HAP-1 (cell line): Measurements from ENCODE around the gene VEGFB.

Source experiments
- DNase-seq, 2 experiments: peaks; one replicate each; pipeline ENCODE4 v3.0.0-alpha.2; 2016 to 2020; ENCODE audit warnings: low spot score in 2 of 2
- H3K27me3 ChIP-seq: fragments of 250-450 bp; sonication (Bioruptor Pico); 2 replicates; pipeline ENCODE4 v1.5.1; 2020; ENCODE audit warnings: low read depth, mild to moderate bottlenecking, moderate library complexity
- H3K36me3 ChIP-seq: fragments of 250-450 bp; sonication (Bioruptor Pico); replicated peaks from 2 replicates; pipeline ENCODE4 v1.5.1; 2020; ENCODE audit warnings: mild to moderate bottlenecking
- H3K4me1 ChIP-seq: fragments of 250-450 bp; sonication (Bioruptor Pico); 2 replicates; pipeline ENCODE4 v1.5.1; 2020; ENCODE audit warnings: mild to moderate bottlenecking
- H3K4me3 ChIP-seq: fragments of 250-450 bp; sonication (Bioruptor Pico); 2 replicates; pipeline ENCODE4 v1.5.1; 2020; ENCODE audit warnings: mild to moderate bottlenecking, moderate library complexity
- H3K9me3 ChIP-seq: fragments of 250-450 bp; sonication (Bioruptor Pico); 2 replicates; pipeline ENCODE4 v1.5.1; 2020; ENCODE audit warnings: mild to moderate bottlenecking, moderate library complexity
- in situ Hi-C: fragments of 300-500 bp; cut with MboI; formaldehyde crosslinking; loops from 3 replicates; pipeline ENCODE4 v1.14.3; 2020; ENCODE audit warnings: low sequenced_read_pairs, inconsistent platforms, mixed read lengths

The VEGFB gene

GRCh38 chr11:64233913-64234586, at the start of gene VEGFB:
TSS of gene VEGFB (plus strand) at chr11:64234584. CDS start at chr11:64234834, 250 bp downstream.
- in situ Hi-C loops = no loop called here
- Histone ChIP-seq H3K9me3 (no peaks in the 10 kb centered on the region), H3K4me1 (peaks cover 14% of the 10 kb centered on the region), H3K36me3 (peaks cover 12% of the 10 kb centered on the region), H3K27me3 (no peaks in the 10 kb centered on the region), H3K4me3 (peak within 1 kb of the TSS; percentile 48)
- peak; percentile 43 to 75 for DNase-seq

DNA sequence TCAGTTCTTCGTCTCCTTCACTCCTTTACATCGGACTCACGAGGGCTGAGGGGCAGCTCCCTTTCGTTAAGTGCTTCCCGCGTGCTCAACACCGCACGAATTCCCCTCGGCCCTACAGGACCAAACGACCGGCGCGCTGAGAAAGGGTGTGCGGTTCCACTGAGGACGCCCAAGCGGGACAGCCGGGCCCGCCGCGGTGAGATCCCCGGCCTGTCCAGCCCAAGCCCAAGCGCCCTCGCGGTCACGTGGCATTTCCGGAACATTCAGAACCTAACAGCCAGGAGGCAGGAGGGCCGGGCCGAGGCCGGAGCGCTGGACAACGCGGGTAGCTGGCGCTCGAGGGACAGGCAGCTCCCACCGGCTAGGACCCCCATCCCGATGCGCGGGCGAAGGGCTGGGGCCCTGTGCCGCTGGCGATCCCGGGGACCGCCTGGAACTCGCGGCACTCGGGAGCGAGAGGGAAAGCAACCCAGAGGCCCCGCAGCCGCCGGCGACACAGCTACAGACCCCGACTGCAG, 49.1 kb upstream of the VEGFB start:
- no peak for DNase-seq
- no peaks in the 10 kb centered on the region for H3K9me3 ChIP-seq
- peaks cover 34% of the 10 kb centered on the region for H3K4me1 ChIP-seq

GRCh38 chr11:64185693-64186491, 48.5 kb upstream of the VEGFB start, which contains the start of gene STIP1:
TSS of gene STIP1 (plus strand) at chr11:64186171. CDS start at chr11:64186262, 91 bp downstream.
- H3K9me3 ChIP-seq = no peaks in the 10 kb centered on the region
- peaks cover 32% of the 10 kb centered on the region for H3K36me3 ChIP-seq
- H3K4me1 ChIP-seq = peaks cover 34% of the 10 kb centered on the region
- in situ Hi-C loops = no loop called here
- no peaks in the 10 kb centered on the region for H3K27me3 ChIP-seq
- H3K4me3 ChIP-seq = peak within 1 kb of the TSS; percentile 75
- DNase-seq = peak; percentile 99 to 100

More for the DNA sequence above, 49.1 kb upstream of the VEGFB start:
- H3K4me3 ChIP-seq = peak overlapping the region; percentile 75
- no peaks in the 10 kb centered on the region for H3K27me3 ChIP-seq
- in situ Hi-C loops = no loop called here
- peaks cover 25% of the 10 kb centered on the region for H3K36me3 ChIP-seq

GRCh38 chr11:64186492-64187165, 47.8 kb upstream of the VEGFB start:
- peaks cover 29% of the 10 kb centered on the region for H3K4me1 ChIP-seq
- H3K9me3 ChIP-seq = no peaks in the 10 kb centered on the region
- in situ Hi-C loops = no loop called here
- peak; percentile 21 to 63 for DNase-seq
- no peak overlapping the region for H3K4me3 ChIP-seq
- no peaks in the 10 kb centered on the region for H3K27me3 ChIP-seq
- H3K36me3 ChIP-seq = peaks cover 39% of the 10 kb centered on the region

GRCh38 chr11:64192434-64192833, 42.0 kb upstream of the VEGFB start:
- in situ Hi-C loops = no loop called here
- no peak overlapping the region for H3K4me3 ChIP-seq
- H3K27me3 ChIP-seq = no peaks in the 10 kb centered on the region
- DNase-seq = no peak
- H3K4me1 ChIP-seq = no peaks in the 10 kb centered on the region
- H3K9me3 ChIP-seq = no peaks in the 10 kb centered on the region
- peaks cover 90% of the 10 kb centered on the region for H3K36me3 ChIP-seq

DNA sequence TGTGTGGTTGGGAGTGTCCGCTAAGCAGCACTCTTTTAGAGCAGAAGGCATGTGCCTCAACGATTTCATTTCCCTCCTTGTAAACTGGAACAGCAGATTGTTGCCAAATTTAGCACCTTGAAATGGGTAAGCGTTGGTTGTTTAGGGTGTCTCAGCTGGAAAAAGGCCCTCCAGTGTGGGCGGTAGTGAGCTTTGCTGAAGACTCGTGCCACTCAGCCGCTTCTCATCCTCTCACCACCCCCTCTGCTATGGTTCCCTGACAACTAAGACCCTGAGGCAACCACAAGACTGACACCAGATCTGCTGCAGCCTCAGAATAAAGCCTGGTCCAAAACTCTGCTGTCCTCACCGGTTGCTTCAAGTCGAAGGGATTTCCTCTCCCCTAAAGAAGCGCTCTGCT, 37.8 kb upstream of the VEGFB start:
- H3K4me3 ChIP-seq = no peak overlapping the region
- no peaks in the 10 kb centered on the region for H3K27me3 ChIP-seq
- H3K4me1 ChIP-seq = no peaks in the 10 kb centered on the region
- H3K9me3 ChIP-seq = no peaks in the 10 kb centered on the region
- H3K36me3 ChIP-seq = peaks cover 97% of the 10 kb centered on the region
- in situ Hi-C loops = no loop called here
- DNase-seq = no peak

GRCh38 chr11:64198511-64198910, 35.9 kb upstream of the VEGFB start:
- Histone ChIP-seq H3K27me3 (no peaks in the 10 kb centered on the region), H3K4me1 (no peaks in the 10 kb centered on the region), H3K36me3 (peaks cover 96% of the 10 kb centered on the region), H3K4me3 (no peak overlapping the region), H3K9me3 (no peaks in the 10 kb centered on the region)
- no peak for DNase-seq
- in situ Hi-C loops = no loop called here

DNA sequence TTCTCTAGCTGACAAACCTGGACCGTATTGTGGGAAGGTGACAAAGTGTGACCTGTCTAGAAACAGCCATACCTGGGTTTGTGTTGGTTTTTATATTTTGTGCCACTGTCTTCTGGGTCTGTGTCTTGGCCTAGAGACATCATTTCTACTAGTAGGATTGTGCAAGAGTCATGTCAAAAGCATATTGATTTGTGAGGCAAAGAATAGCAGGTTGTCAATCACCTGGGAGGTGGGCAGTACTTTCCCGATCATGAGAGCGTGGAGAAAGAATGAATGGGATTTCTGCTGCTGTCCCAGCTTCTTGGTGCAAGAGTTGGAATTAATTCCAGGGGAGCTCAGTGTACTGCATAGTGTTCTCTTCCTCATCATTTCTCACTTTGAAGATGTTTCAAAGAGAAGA, 32.8 kb upstream of the VEGFB start:
- Histone ChIP-seq H3K36me3 (peaks cover 96% of the 10 kb centered on the region), H3K27me3 (no peaks in the 10 kb centered on the region), H3K9me3 (no peaks in the 10 kb centered on the region), H3K4me1 (no peaks in the 10 kb centered on the region), H3K4me3 (no peak overlapping the region)
- in situ Hi-C loops = no loop called here
- no peak for DNase-seq

GRCh38 chr11:64202992-64203391, 31.4 kb upstream of the VEGFB start:
- in situ Hi-C loops = no loop called here
- DNase-seq = no peak
- H3K9me3 ChIP-seq = no peaks in the 10 kb centered on the region

DNA sequence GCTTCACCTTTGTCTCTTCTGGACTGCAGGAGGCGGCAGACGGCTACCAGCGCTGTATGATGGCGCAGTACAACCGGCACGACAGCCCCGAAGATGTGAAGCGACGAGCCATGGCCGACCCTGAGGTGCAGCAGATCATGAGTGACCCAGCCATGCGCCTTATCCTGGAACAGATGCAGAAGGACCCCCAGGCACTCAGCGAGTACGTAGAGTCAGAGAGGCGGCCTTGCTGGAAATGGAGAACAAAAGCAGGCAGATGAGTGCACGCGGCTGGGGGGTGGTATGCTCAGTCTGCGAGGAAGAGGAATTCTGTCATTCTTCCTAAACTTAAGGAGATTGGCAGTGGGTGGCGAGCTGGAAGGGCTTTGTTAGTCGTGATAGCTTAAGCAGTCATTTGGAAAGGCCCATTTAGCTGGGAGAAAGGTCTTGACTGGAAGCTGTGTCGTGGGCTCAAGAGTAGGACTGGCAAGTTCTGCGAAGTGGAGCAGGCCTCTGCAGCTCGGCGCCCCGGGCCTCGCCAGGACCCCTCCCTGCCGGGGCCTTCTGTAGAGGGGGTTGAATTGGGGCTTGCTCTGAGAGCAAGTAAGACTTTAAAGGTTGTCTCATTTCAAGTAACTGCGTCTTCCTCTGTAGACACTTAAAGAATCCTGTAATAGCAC, 30.8 kb upstream of the VEGFB start:
- H3K4me1 ChIP-seq = no peaks in the 10 kb centered on the region
- no peaks in the 10 kb centered on the region for H3K27me3 ChIP-seq
- no peak for DNase-seq
- in situ Hi-C loops = no loop called here
- peaks cover 85% of the 10 kb centered on the region for H3K36me3 ChIP-seq
- no peak overlapping the region for H3K4me3 ChIP-seq
- no peaks in the 10 kb centered on the region for H3K9me3 ChIP-seq

More at GRCh38 chr11:64202992-64203391, 31.4 kb upstream of the VEGFB start:
- H3K4me3 ChIP-seq = no peak overlapping the region
- peaks cover 90% of the 10 kb centered on the region for H3K36me3 ChIP-seq
- no peaks in the 10 kb centered on the region for H3K27me3 ChIP-seq
- H3K4me1 ChIP-seq = no peaks in the 10 kb centered on the region

- Histone ChIP-seq H3K4me1 (no peaks in the 10 kb centered on the region), H3K9me3 (no peaks in the 10 kb centered on the region), H3K4me3 (no peak overlapping the region), H3K27me3 (no peaks in the 10 kb centered on the region), H3K36me3 (peaks cover 81% of the 10 kb centered on the region)
- no peak for DNase-seq
- in situ Hi-C loops = no loop called here
Observed at GRCh38 chr11:64204080-64204440, 30.3 kb upstream of the VEGFB start.

- Histone ChIP-seq H3K4me3 (no peak overlapping the region), H3K36me3 (peaks cover 78% of the 10 kb centered on the region), H3K9me3 (no peaks in the 10 kb centered on the region), H3K27me3 (no peaks in the 10 kb centered on the region), H3K4me1 (no peaks in the 10 kb centered on the region)
- peak; percentile 68 to 83 for DNase-seq
- in situ Hi-C loops = no loop called here
Observed at GRCh38 chr11:64204464-64204989, 29.9 kb upstream of the VEGFB start.
